Measurements from ENCODE around the gene TRPV4. TPM values are rescaled to one million over a fixed set of nuclear protein-coding genes. Genes with fewer than 3 reads are reported as not detected.

TRPV4 gene
- total RNA-seq, 1 experiment from 2014 or later: 0.44 TPM

- in situ Hi-C loops (cut with HindIII; ENCODE audit: low pct_unique_long_range_greater_than_20kb, low sequenced_read_pairs): no loop called here
Observed at GRCh38 chr12:109771746-109772621, 61.2 kb downstream of the TRPV4 start.

More at GRCh38 chr12:109771746-109772621, 61.2 kb downstream of the TRPV4 start:
- Histone ChIP-seq H3K9me3 (ENCODE audit: control insufficient read depth, insufficient read depth, low read depth, low read length) (no peaks in the 10 kb centered on the region), H3K27ac (ENCODE audit: low read length) (no peak overlapping the region), H3K4me1 (ENCODE audit: control insufficient read depth, insufficient read depth, low read length) (peaks cover 8% of the 10 kb centered on the region), H3K27me3 (ENCODE audit: control insufficient read depth, insufficient read depth, low read length) (no peaks in the 10 kb centered on the region), H3K36me3 (ENCODE audit: control insufficient read depth, insufficient read depth, low read length) (no peaks in the 10 kb centered on the region), H3K4me3 (ENCODE audit: low read depth in 2 of 2, low read length in 2 of 2) (no peak overlapping the region)
- ChIA-PET CTCF (interaction anchor here (0.5 to 1.2 kb wide), 3 partner anchors 10 to 638 kb away, joined by 5 to 7 read pairs (median 6); no protein-coding TSS in a partner anchor), POLR2A (no interaction called here)
- no peak for DNase-seq (ENCODE audit: low read depth, low spot score)
- no peak for ATAC-seq
- intact Hi-C loops (cut with micrococcal nuclease; ENCODE audit: unreplicated experiment): loop anchor here (10.0 kb wide), 1 partner anchor 337 kb away; no protein-coding TSS in a partner anchor
- TF ChIP-seq REST (IDR thresholded peaks at IDR 0.05; ENCODE audit: insufficient read depth in 1 of 2, low read depth in 2 of 2, low read length in 1 of 2) (no peak), POLR2AphosphoS5 (IDR thresholded peaks at IDR 0.05; ENCODE audit: low read depth, low read length) (no peak), CTCF (IDR thresholded peaks at IDR 0.05) (no peak; the same call in 1 of the 2 replicates), TCF7L2 (IDR thresholded peaks at IDR 0.05; ENCODE audit: low read depth, low read length) (no peak), SIN3A (IDR thresholded peaks at IDR 0.05; ENCODE audit: borderline replicate concordance, insufficient read depth, low read depth, low read length) (no peak)
- BruUV-seq (replicated peaks): no TSS peak

Measured in Panc1 (cell line).